GM12801 (cell line): ENCODE measurements around the gene GNE.

Source experiments
- CTCF ChIP-seq: IDR thresholded peaks from one replicate; pipeline ENCODE4 v1.5.1; 2011; ENCODE audit warnings: control low read depth; ENCODE audit not compliant: insufficient read length; ENCODE audit errors: extremely low read depth

The GNE gene

GRCh38 chr9:36258996-36259533 is 817 bp upstream of the GNE start:
- no peak for TF ChIP-seq CTCF

GRCh38 chr9:36251428-36251827 is 6.8 kb downstream of the GNE start:
- no peak for TF ChIP-seq CTCF

- TF ChIP-seq CTCF: no peak
These were observed 8.2 kb downstream of the GNE start for GRCh38 chr9:36250079-36250478.

- TF ChIP-seq CTCF: no peak
These were observed 9.1 kb downstream of the GNE start for GRCh38 chr9:36249189-36249588.

- no peak for TF ChIP-seq CTCF
These were observed 10.9 kb downstream of the GNE start for GRCh38 chr9:36247356-36247755.

- TF ChIP-seq CTCF: no peak
These were observed 12.3 kb downstream of the GNE start for GRCh38 chr9:36245906-36246305.

- TF ChIP-seq CTCF: no peak
These were observed 21.0 kb downstream of the GNE start for GRCh38 chr9:36237230-36237629.

- no peak for TF ChIP-seq CTCF
These were observed 35.8 kb downstream of the GNE start for GRCh38 chr9:36222449-36222848.
